H1 (cell line): ENCODE measurements around the gene SPPL3. TPM values are rescaled to one million over a fixed set of nuclear protein-coding genes. Genes with fewer than 3 reads are reported as not detected.

Experiments used
- CTCF ChIA-PET: fragments of 300-600 bp; sonication (Branson Sonifier 250); formaldehyde crosslinking; loops from one replicate; lab custom pipeline; 2021; ENCODE audit not compliant: partially characterized antibody; lab: Charles Lee
- POLR2A ChIA-PET: fragments of 300-600 bp; sonication (Branson Sonifier 250); formaldehyde crosslinking; loops from one replicate; lab custom pipeline; 2021; ENCODE audit warnings: inconsistent platforms; ENCODE audit not compliant: partially characterized antibody; lab: Charles Lee
- DNase-seq, 2 experiments: peaks; one replicate each; pipeline versions ENCODE4 v3.0.0 to v3.0.0-alpha.2; 2010 to 2022; ENCODE audit warnings: low spot score in 2 of 2, low read depth in 1 of 2, mixed read lengths in 1 of 2
- FAIRE-seq: peaks from 2 replicates; lab custom pipeline; 2011; peaks lifted over from hg19 to GRCh38; lab: Jason Lieb, UNC
- H2AFZ ChIP-seq: 2 replicates; pipeline ENCODE4 v1.8.1; 2012; ENCODE audit warnings: low read length, inconsistent platforms
- H2AK5ac ChIP-seq: 2 replicates; pipeline ENCODE4 v1.6.1; 2013; ENCODE audit warnings: low read depth, low read length
- H2BK120ac ChIP-seq: replicated peaks from 2 replicates; pipeline ENCODE3; 2013; ENCODE audit warnings: low read depth, low read length, inconsistent platforms
- H2BK12ac ChIP-seq: 2 replicates; pipeline ENCODE4 v1.6.1; 2013; ENCODE audit warnings: low read depth, low read length
- H2BK15ac ChIP-seq: 2 replicates; pipeline ENCODE4 v1.6.1; 2013; ENCODE audit warnings: low read length
- H2BK20ac ChIP-seq: 2 replicates; pipeline ENCODE4 v1.6.1; 2013; ENCODE audit warnings: low read length
- H2BK5ac ChIP-seq: 2 replicates; pipeline ENCODE4 v1.6.1; 2013; ENCODE audit warnings: low read depth, low read length
- H3K14ac ChIP-seq: 2 replicates; pipeline ENCODE4 v1.6.1; 2013; ENCODE audit warnings: inconsistent platforms; ENCODE audit not compliant: insufficient read length
- H3K18ac ChIP-seq: 2 replicates; pipeline ENCODE4 v1.6.1; 2013; ENCODE audit warnings: low read length; ENCODE audit errors: extremely low read depth
- H3K23ac ChIP-seq: 2 replicates; pipeline ENCODE4 v1.6.1; 2013; ENCODE audit warnings: inconsistent platforms; ENCODE audit not compliant: insufficient read length
- H3K23me2 ChIP-seq: 2 replicates; pipeline ENCODE4 v1.6.1; 2013; ENCODE audit warnings: low read depth, low read length
- H3K27ac ChIP-seq: 2 replicates; pipeline ENCODE4 v1.6.1; 2011; ENCODE audit warnings: low read depth, low read length, inconsistent platforms
- H3K27me3 ChIP-seq, 4 experiments: replicated peaks in 1 of 4; 1 replicate in 1 of 4; 2 replicates in 3 of 4; pipeline versions ENCODE4 v1.6.1 to v1.8.1; 2011 to 2013; ENCODE audit warnings: low read length in 3 of 4, mild to moderate bottlenecking in 3 of 4, inconsistent platforms in 2 of 4, mixed read lengths in 2 of 4, moderate library complexity in 1 of 4; ENCODE audit not compliant: control insufficient read depth in 3 of 4, insufficient read depth in 3 of 4; ENCODE audit errors: extremely low read depth in 1 of 4
- H3K36me3 ChIP-seq, 4 experiments: 2 replicates each; pipeline versions ENCODE4 v1.6.1 to v1.8.1; 2011 to 2013; ENCODE audit warnings: mild to moderate bottlenecking in 4 of 4, low read length in 3 of 4, moderate library complexity in 2 of 4, control low read depth in 1 of 4, inconsistent platforms in 1 of 4; ENCODE audit not compliant: insufficient read depth in 4 of 4, control insufficient read depth in 2 of 4
- H3K4ac ChIP-seq: replicated peaks from 2 replicates; pipeline ENCODE3; 2013; ENCODE audit warnings: low read length, low read depth, mixed read lengths, inconsistent platforms; ENCODE audit not compliant: insufficient read length
- H3K4me1 ChIP-seq, 4 experiments: replicated peaks in 1 of 4; 1 replicate in 1 of 4; 2 replicates in 3 of 4; pipeline versions ENCODE4 v1.6.1 to v1.8.1; 2011 to 2013; ENCODE audit warnings: low read length in 3 of 4, inconsistent platforms in 2 of 4, mixed read lengths in 1 of 4; ENCODE audit not compliant: insufficient read depth in 4 of 4, control insufficient read depth in 3 of 4
- H3K4me2 ChIP-seq, 2 experiments: 2 replicates each; pipeline versions ENCODE4 v1.6.1 to v1.8.1; 2011 to 2013; ENCODE audit warnings: low read depth in 2 of 2, low read length in 2 of 2, control low read depth in 1 of 2, inconsistent platforms in 1 of 2, mild to moderate bottlenecking in 1 of 2; ENCODE audit not compliant: insufficient read depth in 1 of 2
- H3K4me3 ChIP-seq, 4 experiments: fragments of 200-600, 300-600 bp in 1 of 4; sonication (generic), shearing (Covaris generic), sonication (Bioruptor Twin) in 1 of 4; 2 replicates each; pipeline versions ENCODE4 v1.5.1 to v1.8.1; 2011 to 2016; ENCODE audit warnings: low read length in 4 of 4, low read depth in 3 of 4, control low read depth in 2 of 4, inconsistent platforms in 2 of 4, mild to moderate bottlenecking in 2 of 4, mixed read lengths in 1 of 4, moderate library complexity in 1 of 4; ENCODE audit not compliant: insufficient read depth in 2 of 4; ENCODE audit errors: extremely low read depth in 1 of 4
- H3K56ac ChIP-seq: replicated peaks from 2 replicates; pipeline ENCODE3; 2013; ENCODE audit warnings: low read depth, mild to moderate bottlenecking, mixed read lengths, low read length, inconsistent platforms; ENCODE audit not compliant: insufficient read length
- H3K79me1 ChIP-seq: 2 replicates; pipeline ENCODE4 v1.6.1; 2013; ENCODE audit warnings: low read depth, low read length, control low read depth
- H3K79me2 ChIP-seq, 2 experiments: 2 replicates each; pipeline versions ENCODE4 v1.6.1 to v1.8.1; 2012 to 2013; ENCODE audit warnings: low read length in 2 of 2, mild to moderate bottlenecking in 2 of 2, inconsistent platforms in 1 of 2; ENCODE audit not compliant: insufficient read depth in 2 of 2, control insufficient read depth in 1 of 2
- H3K9ac ChIP-seq, 4 experiments: replicated peaks in 1 of 4; 1 replicate in 1 of 4; 2 replicates in 3 of 4; pipeline versions ENCODE4 v1.6.1 to v1.8.1; 2011 to 2013; ENCODE audit warnings: low read depth in 3 of 4, low read length in 3 of 4, control low read depth in 2 of 4, mild to moderate bottlenecking in 2 of 4, moderate library complexity in 2 of 4, inconsistent platforms in 1 of 4; ENCODE audit errors: extremely low read depth in 1 of 4
- H3K9me3 ChIP-seq, 2 experiments: 2 replicates each; pipeline versions ENCODE4 v1.6.1 to v1.8.1; 2012 to 2013; ENCODE audit warnings: mild to moderate bottlenecking in 2 of 2, moderate library complexity in 2 of 2, control low read depth in 1 of 2, inconsistent platforms in 1 of 2, low read depth in 1 of 2, low read length in 1 of 2, mixed read lengths in 1 of 2; ENCODE audit not compliant: insufficient read depth in 2 of 2
- H4K20me1 ChIP-seq, 2 experiments: replicated peaks in 1 of 2; 2 replicates each; pipeline versions ENCODE3 to v1.8.1; 2011 to 2013; ENCODE audit warnings: inconsistent platforms in 2 of 2, low read length in 2 of 2, mild to moderate bottlenecking in 1 of 2; ENCODE audit not compliant: insufficient read depth in 2 of 2, control insufficient read depth in 1 of 2
- H4K5ac ChIP-seq: 2 replicates; pipeline ENCODE4 v1.6.1; 2013; ENCODE audit warnings: low read length, low read depth, mixed read lengths, inconsistent platforms; ENCODE audit not compliant: insufficient read length
- H4K8ac ChIP-seq: 2 replicates; pipeline ENCODE4 v1.8.0; 2013; ENCODE audit warnings: mild to moderate bottlenecking, moderate library complexity, low read length, inconsistent platforms; ENCODE audit not compliant: insufficient read depth; ENCODE audit errors: extremely low read depth
- H4K91ac ChIP-seq: replicated peaks from 2 replicates; pipeline ENCODE3; 2013; ENCODE audit warnings: low read length, mixed read lengths, inconsistent platforms; ENCODE audit not compliant: insufficient read length
- BCL11A ChIP-seq, 2 experiments: IDR thresholded peaks; one replicate each; pipeline ENCODE4 v1.6.1; 2011; ENCODE audit warnings: low read depth in 2 of 2, low read length in 2 of 2, mild to moderate bottlenecking in 2 of 2
- TBP ChIP-seq: IDR thresholded peaks from 2 replicates; pipeline ENCODE4 v1.6.1; 2011; ENCODE audit warnings: low read depth, low read length, improper control_type of control experiment
- WGBS, 2 experiments: shearing (Covaris generic) in 1 of 2; methylation state at CpG; one replicate each; pipeline versions ENCODE4 v1.1.6 to v1.1.7; 2013 to 2015; ENCODE audit warnings: low lambda C conversion rate in 2 of 2, mixed read lengths in 2 of 2, inconsistent platforms in 1 of 2, low coverage in 1 of 2, missing lambda C conversion rate in 1 of 2; ENCODE audit not compliant: insufficient replicate concordance in 2 of 2, insufficient coverage in 1 of 2, insufficient read length in 1 of 2; ENCODE audit errors: extremely low coverage in 1 of 2, missing lambda C conversion rate in 1 of 2; 5-methylcytosine and 5-hydroxymethylcytosine counted together
- polyA plus RNA-seq, 7 experiments: library from polyadenylated mRNA; depleted of rRNA in 3 of 7; stranded (reverse) in 5 of 7; unstranded in 2 of 7; fragments of >200 nt in 5 of 7; fragments of 200-250 nt in 2 of 7; gene quantifications; 1 replicate in 5 of 7; 2 replicates in 1 of 7; 4 replicates in 1 of 7; pipeline versions ENCODE4 v1.2.1 to v1.2.3, GENCODE V29; 2011 to 2013; ENCODE audit warnings: missing spikeins in 2 of 7, mixed read lengths in 2 of 7
- total RNA-seq: library from RNA; stranded (reverse); fragmentation: NEBNext Ultra II Directional; extraction: Animal tissue kit (Norgen Biotek cat#: 25700); gene quantifications from 2 replicates; pipeline ENCODE4 v1.2.1, GENCODE V29; 2021

SPPL3 gene
- total and polyA plus RNA-seq, 2 of the 8 experiments (the other 6 are each of a cell fraction or from before 2014, with no cell fraction given), result 27.3 to 48.4 TPM

DNA sequence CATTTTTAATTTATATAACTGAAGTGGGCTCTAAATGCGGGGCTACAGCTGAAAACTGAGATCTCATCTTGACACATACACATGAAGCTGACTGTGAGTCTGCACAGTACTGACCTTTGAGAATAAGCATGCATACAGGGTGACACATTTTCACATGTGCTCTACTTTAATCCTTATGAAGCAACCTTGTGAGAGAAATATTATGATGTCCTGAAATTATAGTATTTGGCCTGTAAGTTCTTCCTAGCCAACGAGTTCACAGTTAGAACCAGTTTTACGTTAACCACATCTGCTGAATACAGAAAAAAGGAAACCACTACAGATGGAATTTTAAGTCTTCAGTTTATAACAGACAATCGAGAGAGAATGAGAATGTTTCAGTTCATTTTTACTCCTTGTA is 70.3 kb downstream of the SPPL3 start:
- H2BK20ac ChIP-seq, result no peak overlapping the region
- no peak overlapping the region for H4K91ac ChIP-seq
- H3K27me3 ChIP-seq, result no peaks in the 10 kb centered on the region
- 77% methylated on average over 4 of the region's 4 CpGs; no CpG with 5 or more reads in 1 of the 2 experiments for WGBS, 2 experiments
- H3K4me3 ChIP-seq, result no peak overlapping the region
- H3K56ac ChIP-seq, result no peak overlapping the region
- ChIA-PET CTCF (interaction anchor here (0.8 to 0.9 kb wide), 2 partner anchors 14 to 23 kb away, joined by 3 read pairs; no protein-coding TSS in a partner anchor), POLR2A (interaction anchor here (1.0 to 1.6 kb wide), 3 partner anchors 8 to 84 kb away, joined by 3 to 4 read pairs (median 3); no protein-coding TSS in a partner anchor)
- no peak overlapping the region for H2AFZ ChIP-seq
- no peak overlapping the region for H3K23ac ChIP-seq
- H3K9ac ChIP-seq, result no peak overlapping the region
- FAIRE-seq (no peak), DNase-seq (no peak)
- no peak overlapping the region for H2BK12ac ChIP-seq
- no peaks in the 10 kb centered on the region for H3K36me3 ChIP-seq
- TF ChIP-seq BCL11A (IDR thresholded peaks at IDR 0.05; ENCODE audit: low read depth in 2 of 2, low read length in 2 of 2), result no peak
- TF ChIP-seq TBP, result no peak
- no peak overlapping the region for H4K5ac ChIP-seq
- H3K4ac ChIP-seq, result no peak overlapping the region
- peaks cover 2% of the 10 kb centered on the region; the same call in 1 of the 2 replicates for H3K79me1 ChIP-seq
- H3K23me2 ChIP-seq, result no peaks in the 10 kb centered on the region; the same call in 1 of the 2 replicates
- no peaks in the 10 kb centered on the region; a peak in 1 of 4 replicates for H3K9me3 ChIP-seq
- peaks cover 5 to 6% of the 10 kb centered on the region in 2 experiments for H4K20me1 ChIP-seq
- no peak overlapping the region for H3K27ac ChIP-seq
- H2BK5ac ChIP-seq, result no peak overlapping the region
- H3K18ac ChIP-seq, result no peak overlapping the region
- no peak overlapping the region for H2AK5ac ChIP-seq
- peaks cover 0 to 7% (median 4%) of the 10 kb centered on the region in 4 experiments; a peak in 1 of 7 replicates for H3K4me1 ChIP-seq
- H3K79me2 ChIP-seq, result peaks cover 0 to 40% of the 10 kb centered on the region in 2 experiments; a peak in 2 of 4 replicates
- no peak overlapping the region for H3K4me2 ChIP-seq
- no peak overlapping the region for H2BK120ac ChIP-seq
- no peak overlapping the region for H4K8ac ChIP-seq
- H2BK15ac ChIP-seq, result no peak overlapping the region
- no peak overlapping the region for H3K14ac ChIP-seq
